Measurements from ENCODE around the gene CCDC127. TPM values are rescaled to one million over a fixed set of nuclear protein-coding genes. Genes with fewer than 3 reads are reported as not detected.
A peak's percentile ranks its signal among the peaks of the same experiment; 100 is the strongest.

Gene CCDC127
- total and polyA plus RNA-seq, 7 donors: 4.1 to 11.2 (median 7.0) TPM

- Histone ChIP-seq H3K27me3 (ENCODE audit: insufficient read depth in 3 of 3, low read length in 2 of 3) (peaks cover 0 to 16% (median 9%) of the 10 kb centered on the region in 3 donors), H3K4me1 (no peaks in the 10 kb centered on the region), H3K27ac (no peak overlapping the region), H3K36me3 (ENCODE audit: insufficient read depth in 1 of 2, low read depth in 1 of 2) (no peaks in the 10 kb centered on the region), H3K9me3 (no peaks in the 10 kb centered on the region), H3K4me3 (no peak overlapping the region)
- TF ChIP-seq CTCF (IDR thresholded peaks at IDR 0.05): no peak
- peak in 1 of 2 donors; percentile 12 for DNase-seq
- 80 to 85% (median 80%) methylated on average over 23 of the region's 23 CpGs for WGBS, 3 donors
- intact Hi-C loops (cut with DNase I): no loop called here
- no peak for ATAC-seq
Observed at GRCh38 chr5:160921-161802, 56.8 kb downstream of the CCDC127 start.

GRCh38 chr5:160173-160510 lies 57.8 kb downstream of the CCDC127 start:
- H3K4me1 ChIP-seq: no peaks in the 10 kb centered on the region
- intact Hi-C loops (cut with DNase I): no loop called here
- H3K27me3 ChIP-seq (ENCODE audit: insufficient read depth in 3 of 3, low read length in 2 of 3): peaks cover 0 to 16% (median 9%) of the 10 kb centered on the region in 3 donors
- H3K9me3 ChIP-seq: no peaks in the 10 kb centered on the region
- DNase-seq (no peak), ATAC-seq (no peak)
- no peak overlapping the region for H3K27ac ChIP-seq
- WGBS, 3 donors: 59 to 70% (median 59%) methylated on average over 14 of the region's 14 CpGs
- H3K4me3 ChIP-seq: no peak overlapping the region
- no peaks in the 10 kb centered on the region for H3K36me3 ChIP-seq (ENCODE audit: insufficient read depth in 1 of 2, low read depth in 1 of 2)
- TF ChIP-seq CTCF (IDR thresholded peaks at IDR 0.05): no peak

DNA sequence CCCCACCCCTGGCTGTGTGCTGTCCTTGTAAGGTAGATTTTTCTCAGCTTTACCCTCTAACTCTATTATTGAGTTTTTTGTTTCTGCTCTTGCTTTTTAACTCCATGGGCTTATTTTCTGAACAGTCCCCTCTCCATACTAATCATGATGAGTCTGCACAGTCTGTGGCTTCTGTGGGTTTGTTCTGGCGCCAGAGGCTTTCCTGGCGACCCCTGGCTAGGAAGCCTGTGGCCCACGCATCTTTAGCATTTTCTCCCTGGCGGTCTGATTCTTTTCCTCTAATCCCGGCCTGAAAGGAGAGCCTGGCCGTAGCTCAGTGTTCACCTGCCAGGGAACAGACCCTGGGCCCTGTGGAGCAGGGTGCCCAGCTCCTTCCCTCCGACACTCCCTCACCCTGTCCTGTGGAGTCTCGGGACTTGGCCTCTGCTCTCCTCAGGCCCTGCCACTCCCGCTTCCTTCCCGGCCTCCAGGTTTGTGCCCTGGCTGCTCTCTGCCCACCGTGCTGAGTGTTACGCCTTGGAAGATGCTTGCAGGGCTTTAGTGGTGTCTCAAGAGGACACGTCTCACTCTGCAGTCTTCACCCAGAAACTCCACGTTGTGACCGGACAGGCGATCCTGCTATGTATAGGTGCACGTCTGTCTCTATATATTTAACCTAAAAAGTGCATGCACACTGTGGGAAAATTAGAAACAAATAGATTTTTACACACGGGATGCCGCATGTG lies 58.3 kb downstream of the CCDC127 start:
- DNase-seq: no peak
- peaks cover 0 to 16% (median 9%) of the 10 kb centered on the region in 3 donors for H3K27me3 ChIP-seq (ENCODE audit: insufficient read depth in 3 of 3, low read length in 2 of 3)

GRCh38 chr5:158807-159447 lies 59.0 kb downstream of the CCDC127 start:
- Histone ChIP-seq H3K9me3 (no peaks in the 10 kb centered on the region), H3K27ac (no peak overlapping the region), H3K4me3 (no peak overlapping the region), H3K36me3 (ENCODE audit: insufficient read depth in 1 of 2, low read depth in 1 of 2) (no peaks in the 10 kb centered on the region), H3K4me1 (no peaks in the 10 kb centered on the region), H3K27me3 (ENCODE audit: insufficient read depth in 3 of 3, low read length in 2 of 3) (peaks cover 0 to 16% (median 9%) of the 10 kb centered on the region in 3 donors)
- no peak for TF ChIP-seq CTCF (IDR thresholded peaks at IDR 0.05)
- no peak for ATAC-seq
- intact Hi-C loops (cut with DNase I): no loop called here
- 84 to 87% (median 86%) methylated on average over 14 to 17 of the region's 17 CpGs for WGBS, 3 donors
- no peak for DNase-seq

More for the DNA sequence above, 58.3 kb downstream of the CCDC127 start:
- H3K4me3 ChIP-seq: no peak overlapping the region
- TF ChIP-seq CTCF (IDR thresholded peaks at IDR 0.05): no peak
- 65 to 68% (median 65%) methylated on average over 19 of the region's 19 CpGs for WGBS, 3 donors
- H3K9me3 ChIP-seq: no peaks in the 10 kb centered on the region
- H3K36me3 ChIP-seq (ENCODE audit: insufficient read depth in 1 of 2, low read depth in 1 of 2): no peaks in the 10 kb centered on the region
- intact Hi-C loops (cut with DNase I): no loop called here
- no peaks in the 10 kb centered on the region for H3K4me1 ChIP-seq
- no peak overlapping the region for H3K27ac ChIP-seq
- no peak for ATAC-seq
